PC-3 (cell line): ENCODE measurements around the gene INTS1. TPM values are rescaled to one million over a fixed set of nuclear protein-coding genes. Genes with fewer than 3 reads are reported as not detected.

Experiments
- ATAC-seq: fragments of 200-7000 bp; cut with Tn5 transposase; 2 replicates; pipeline ENCODE4 v1.9.1; 2020; ENCODE audit warnings: mild to moderate bottlenecking, moderate library complexity
- BruUV-seq: library from RNA; stranded (reverse); fragments of 400-500 nt; replicated peaks from 2 replicates; lab custom pipeline; 2021; lab: Mats Ljungman, UMichigan
- CTCF ChIA-PET: fragments of 300-600 bp; sonication (Branson Sonifier 250); formaldehyde crosslinking; loops from one replicate; lab custom pipeline; 2022; ENCODE audit warnings: antibody characterized with exemption; lab: Charles Lee
- POLR2A ChIA-PET: fragments of 300-600 bp; sonication (Branson Sonifier 250); formaldehyde crosslinking; loops from one replicate; lab custom pipeline; 2022; ENCODE audit warnings: antibody characterized with exemption; ENCODE audit not compliant: unreplicated experiment; lab: Charles Lee
- DNase-seq: peaks from one replicate; pipeline ENCODE4 v3.0.0-alpha.2; 2015
- H2AFZ ChIP-seq: fragments of 300-600 bp; sonication (generic); 2 replicates; pipeline ENCODE4 v1.6.0; 2016; ENCODE audit warnings: antibody characterized with exemption, low read length
- H3F3A ChIP-seq: fragments of 300-600 bp; sonication (generic); one replicate; pipeline ENCODE4 v1.6.0; 2017; ENCODE audit warnings: antibody characterized with exemption, low read length, control low read depth, mild to moderate bottlenecking; ENCODE audit not compliant: unreplicated experiment
- H3K27ac ChIP-seq: fragments of 300-600 bp; sonication (generic); 2 replicates; pipeline ENCODE4 v1.5.1; 2016; ENCODE audit warnings: mild to moderate bottlenecking, low read length
- H3K27me3 ChIP-seq: fragments of 300-600 bp; sonication (generic); 2 replicates; pipeline ENCODE4 v1.6.1; 2016; ENCODE audit warnings: low read length, mixed read lengths
- H3K36me3 ChIP-seq: fragments of 300-600 bp; sonication (generic); 2 replicates; pipeline ENCODE4 v1.6.1; 2016; ENCODE audit warnings: low read depth, mixed run types, low read length, mixed read lengths
- H3K4me1 ChIP-seq: fragments of 300-600 bp; sonication (generic); 2 replicates; pipeline ENCODE4 v1.5.1; 2016; ENCODE audit warnings: low read length; ENCODE audit not compliant: insufficient read depth
- H3K4me2 ChIP-seq: fragments of 300-600 bp; sonication (generic); 2 replicates; pipeline ENCODE4 v1.6.0; 2016; ENCODE audit warnings: low read length
- H3K4me3 ChIP-seq: fragments of 300-600 bp; sonication (generic); 2 replicates; pipeline ENCODE4 v1.5.1; 2016; ENCODE audit warnings: mild to moderate bottlenecking, low read length, mixed read lengths
- H3K79me2 ChIP-seq: fragments of 300-600 bp; sonication (generic); 2 replicates; pipeline ENCODE4 v1.6.1; 2017; ENCODE audit warnings: low read length, mixed read lengths
- H3K9ac ChIP-seq: fragments of 300-600 bp; sonication (generic); 2 replicates; pipeline ENCODE4 v1.6.0; 2016; ENCODE audit warnings: mild to moderate bottlenecking, low read length
- H3K9me2 ChIP-seq: fragments of 300-600 bp; sonication (generic); replicated peaks from 2 replicates; pipeline ENCODE4 v1.6.1; 2016; ENCODE audit warnings: mixed run types, low read length, mixed read lengths
- H3K9me3 ChIP-seq: fragments of 300-600 bp; sonication (generic); 2 replicates; pipeline ENCODE4 v1.6.1; 2016; ENCODE audit warnings: low read length, mixed read lengths
- H4K20me1 ChIP-seq: fragments of 300-600 bp; sonication (generic); 2 replicates; pipeline ENCODE4 v1.6.1; 2016; ENCODE audit warnings: low read length, mixed read lengths
- EZH2 ChIP-seq: fragments of 300-600 bp; sonication (generic); IDR thresholded peaks from one replicate; pipeline ENCODE4 v1.6.1; 2017; ENCODE audit warnings: antibody characterized with exemption, mild to moderate bottlenecking, low read length; ENCODE audit not compliant: unreplicated experiment
- EZH2phosphoT487 ChIP-seq: fragments of 300-600 bp; sonication (generic); IDR thresholded peaks from 2 replicates; pipeline ENCODE4 v1.6.1; 2018; ENCODE audit warnings: mild to moderate bottlenecking, antibody characterized with exemption, low read length, borderline replicate concordance
- intact Hi-C: fragments of 100-400 bp; cut with micrococcal nuclease; formaldehyde crosslinking; loops from 2 replicates; pipeline ENCODE4 v1.9.0; 2023
- total RNA-seq: library from RNA; depleted of rRNA; stranded (reverse); fragments of >200 nt; gene quantifications from 2 replicates; pipeline ENCODE4 v1.2.3, GENCODE V29; 2014
- TF ChIP-seq, protein P1 (sequence below): fragments of 300-600 bp; sonication (generic); conservative IDR thresholded peaks from 2 replicates; pipeline ENCODE4 v1.5.1; 2017; ENCODE audit warnings: antibody characterized with exemption, low read depth, mild to moderate bottlenecking, low read length

The INTS1 gene
- total RNA-seq, 1 experiment from 2014 or later: 62.9 TPM

DNA sequence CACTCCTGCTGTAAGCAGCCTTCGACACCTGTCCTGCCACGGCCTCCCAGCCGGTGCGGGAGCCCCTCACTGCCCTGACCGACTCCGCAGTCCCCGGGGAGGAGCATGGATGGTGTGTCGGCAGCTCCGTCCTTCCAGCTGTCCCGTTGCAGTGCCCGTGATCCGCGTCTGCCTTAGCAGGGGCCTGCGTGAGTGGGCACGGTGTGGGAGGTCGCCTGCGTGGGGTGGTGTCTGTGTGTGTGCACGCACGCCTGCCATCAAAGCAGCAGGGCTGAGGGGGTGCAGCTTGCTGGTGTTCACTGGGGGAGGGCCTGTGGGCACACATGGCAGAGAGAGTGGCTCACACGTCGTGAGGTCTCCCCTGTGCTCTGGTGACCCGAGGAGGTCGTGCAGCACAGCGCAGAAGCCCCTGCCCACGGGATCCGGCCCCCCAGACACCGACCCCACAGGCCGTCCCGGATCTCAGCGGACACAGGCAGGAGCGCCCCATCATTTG, 36.6 kb upstream of the INTS1 start:
- TF ChIP-seq, protein P1, sequence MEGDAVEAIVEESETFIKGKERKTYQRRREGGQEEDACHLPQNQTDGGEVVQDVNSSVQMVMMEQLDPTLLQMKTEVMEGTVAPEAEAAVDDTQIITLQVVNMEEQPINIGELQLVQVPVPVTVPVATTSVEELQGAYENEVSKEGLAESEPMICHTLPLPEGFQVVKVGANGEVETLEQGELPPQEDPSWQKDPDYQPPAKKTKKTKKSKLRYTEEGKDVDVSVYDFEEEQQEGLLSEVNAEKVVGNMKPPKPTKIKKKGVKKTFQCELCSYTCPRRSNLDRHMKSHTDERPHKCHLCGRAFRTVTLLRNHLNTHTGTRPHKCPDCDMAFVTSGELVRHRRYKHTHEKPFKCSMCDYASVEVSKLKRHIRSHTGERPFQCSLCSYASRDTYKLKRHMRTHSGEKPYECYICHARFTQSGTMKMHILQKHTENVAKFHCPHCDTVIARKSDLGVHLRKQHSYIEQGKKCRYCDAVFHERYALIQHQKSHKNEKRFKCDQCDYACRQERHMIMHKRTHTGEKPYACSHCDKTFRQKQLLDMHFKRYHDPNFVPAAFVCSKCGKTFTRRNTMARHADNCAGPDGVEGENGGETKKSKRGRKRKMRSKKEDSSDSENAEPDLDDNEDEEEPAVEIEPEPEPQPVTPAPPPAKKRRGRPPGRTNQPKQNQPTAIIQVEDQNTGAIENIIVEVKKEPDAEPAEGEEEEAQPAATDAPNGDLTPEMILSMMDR: no peak
- no peak for TF ChIP-seq EZH2
- no peak for TF ChIP-seq EZH2phosphoT487
- no peaks in the 10 kb centered on the region for H3K9me3 ChIP-seq
- no peaks in the 10 kb centered on the region for H3K9me2 ChIP-seq
- H3K79me2 ChIP-seq: peaks cover 42% of the 10 kb centered on the region
- peaks cover 18% of the 10 kb centered on the region for H3K4me1 ChIP-seq
- ATAC-seq (no peak), DNase-seq (no peak)
- peaks cover 12% of the 10 kb centered on the region for H3K36me3 ChIP-seq
- H3K4me3 ChIP-seq: no peak overlapping the region
- H3K9ac ChIP-seq: no peak overlapping the region
- no peak overlapping the region for H2AFZ ChIP-seq
- ChIA-PET CTCF (no interaction called here), POLR2A (no interaction called here)
- no peaks in the 10 kb centered on the region for H4K20me1 ChIP-seq
- intact Hi-C loops: no loop called here
- no peaks in the 10 kb centered on the region for H3F3A ChIP-seq
- no TSS peak for BruUV-seq
- H3K4me2 ChIP-seq: no peak overlapping the region
- H3K27ac ChIP-seq: no peak overlapping the region
- no peaks in the 10 kb centered on the region for H3K27me3 ChIP-seq

DNA sequence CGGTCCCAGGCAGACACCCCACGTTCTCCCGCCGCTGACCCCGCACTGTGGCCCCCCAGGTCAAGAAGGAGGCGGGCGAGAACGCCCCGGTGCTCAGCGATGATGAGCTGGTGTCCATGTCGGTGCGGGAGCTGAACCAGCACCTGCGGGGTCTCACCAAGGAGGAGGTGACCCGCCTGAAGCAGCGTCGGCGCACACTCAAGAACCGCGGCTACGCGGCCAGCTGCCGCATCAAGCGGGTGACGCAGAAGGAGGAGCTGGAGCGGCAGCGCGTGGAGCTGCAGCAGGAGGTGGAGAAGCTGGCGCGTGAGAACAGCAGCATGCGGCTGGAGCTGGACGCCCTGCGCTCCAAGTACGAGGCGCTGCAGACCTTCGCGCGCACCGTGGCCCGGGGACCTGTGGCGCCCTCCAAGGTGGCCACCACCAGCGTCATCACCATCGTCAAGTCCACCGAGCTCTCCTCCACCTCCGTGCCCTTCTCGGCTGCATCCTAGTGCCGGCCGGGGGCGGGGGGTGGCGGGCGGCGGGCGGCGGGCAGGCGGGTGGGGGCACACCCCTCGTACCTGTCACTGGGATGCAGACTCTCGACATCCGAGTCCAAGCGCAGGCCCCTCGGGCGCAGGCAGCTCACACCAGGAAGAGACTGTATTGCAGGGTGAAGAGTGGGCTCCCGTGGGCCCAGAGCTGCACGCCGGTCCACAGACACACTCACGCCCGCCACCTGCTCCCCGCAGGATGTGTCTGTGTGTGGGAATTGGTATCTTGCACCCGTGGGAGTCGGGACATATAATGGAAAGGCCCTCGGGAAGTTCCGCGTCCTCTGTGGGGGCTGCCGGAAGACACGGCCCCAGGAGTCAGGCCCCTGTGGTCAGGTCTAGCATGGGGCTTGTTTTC, 35.9 kb upstream of the INTS1 start:
- Histone ChIP-seq H3K36me3 (peaks cover 12% of the 10 kb centered on the region), H3K9ac (no peak overlapping the region), H3K27ac (no peak overlapping the region), H3K9me2 (no peaks in the 10 kb centered on the region), H4K20me1 (no peaks in the 10 kb centered on the region), H3K79me2 (peaks cover 49% of the 10 kb centered on the region), H3K4me2 (no peak overlapping the region), H3F3A (no peaks in the 10 kb centered on the region), H3K9me3 (no peaks in the 10 kb centered on the region), H3K4me1 (peaks cover 18% of the 10 kb centered on the region), H3K27me3 (no peaks in the 10 kb centered on the region), H2AFZ (no peak overlapping the region), H3K4me3 (no peak overlapping the region)
- ATAC-seq (no peak), DNase-seq (no peak)
- ChIA-PET POLR2A (interaction anchor here (0.7 kb wide), 1 partner anchor 10 kb away, joined by 3 read pairs; no protein-coding TSS in a partner anchor), CTCF (no interaction called here)
- no TSS peak for BruUV-seq
- TF ChIP-seq EZH2phosphoT487 (no peak), EZH2 (no peak)
- TF ChIP-seq, protein P1: no peak
- intact Hi-C loops: no loop called here
